HepG2 (cell line): ENCODE data around the gene COL4A6. TPM values are rescaled to one million over a fixed set of nuclear protein-coding genes. Genes with fewer than 3 reads are reported as not detected.

Experiments
- ATAC-seq: fragments of 200-7000 bp; cut with Tn5 transposase; 3 replicates; pipeline ENCODE4 v1.9.1; 2020; ENCODE audit warnings: mild to moderate bottlenecking, moderate library complexity
- BruUV-seq: library from RNA; stranded (reverse); fragments of 400-500 nt; replicated peaks from 2 replicates; lab custom pipeline; 2021; lab: Mats Ljungman, UMichigan
- CTCF ChIA-PET: fragments of 300-600 bp; formaldehyde crosslinking; extraction: SDS; loops from one replicate; lab custom pipeline; 2021; ENCODE audit warnings: low total read pairs, inconsistent platforms, low intra/inter-chr PET ratio; lab: Yijun Ruan, JAX
- POLR2A ChIA-PET: fragments of 350-600 bp; sonication (Branson Sonifier 250); formaldehyde crosslinking; loops from one replicate; lab custom pipeline; 2020; ENCODE audit warnings: antibody characterized with exemption, inconsistent platforms; lab: Yijun Ruan, JAX
- DNase-seq: peaks from one replicate; pipeline ENCODE4 v3.0.0-alpha.2; 2015; ENCODE audit warnings: low spot score
- FAIRE-seq: peaks from 3 replicates; lab custom pipeline; 2011; peaks lifted over from hg19 to GRCh38; lab: Jason Lieb, UNC
- H2AFZ ChIP-seq: one replicate; pipeline ENCODE4 v1.6.1; 2011; ENCODE audit warnings: low read length, inconsistent platforms
- H3K27ac ChIP-seq: fragments of 300-600 bp; 3 replicates; pipeline ENCODE4 v1.8.0; 2011; ENCODE audit warnings: mixed run types, mild to moderate bottlenecking, mixed read lengths, low read length, inconsistent platforms; ENCODE audit not compliant: insufficient read depth; ENCODE audit errors: extremely low read length
- H3K27me3 ChIP-seq, 2 experiments: fragments of 200-600 bp in 1 of 2; 2 replicates in 1 of 2; 3 replicates in 1 of 2; pipeline versions ENCODE4 v1.6.0 to v1.8.0; 2011; ENCODE audit warnings: low read length in 2 of 2, mild to moderate bottlenecking in 2 of 2, moderate library complexity in 2 of 2, inconsistent platforms in 1 of 2; ENCODE audit not compliant: insufficient read depth in 2 of 2, control insufficient read depth in 1 of 2
- H3K36me3 ChIP-seq, 2 experiments: fragments of 200-600 bp in 1 of 2; replicated peaks in 1 of 2; 2 replicates in 1 of 2; 3 replicates in 1 of 2; pipeline versions ENCODE4 v1.5.1 to v1.8.0; 2011; ENCODE audit warnings: low read length in 2 of 2, inconsistent platforms in 1 of 2; ENCODE audit not compliant: insufficient read depth in 2 of 2, control insufficient read depth in 1 of 2
- H3K4me1 ChIP-seq: 2 replicates; pipeline ENCODE4 v1.5.1; 2012; ENCODE audit warnings: low read length, inconsistent platforms; ENCODE audit not compliant: insufficient read depth
- H3K4me2 ChIP-seq: 2 replicates; pipeline ENCODE4 v1.6.0; 2011; ENCODE audit warnings: low read depth, low read length, inconsistent platforms
- H3K4me3 ChIP-seq, 3 experiments: fragments of 200-600 bp in 1 of 3; sonication (generic), shearing (Covaris generic) in 1 of 3; replicated peaks in 1 of 3; 2 replicates each; pipeline ENCODE4 v1.5.1; 2011 to 2016; ENCODE audit warnings: low read length in 3 of 3, inconsistent platforms in 2 of 3, low read depth in 2 of 3, mild to moderate bottlenecking in 2 of 3, control low read depth in 1 of 3, mixed read lengths in 1 of 3; ENCODE audit not compliant: insufficient read depth in 1 of 3
- H3K79me2 ChIP-seq: one replicate; pipeline ENCODE4 v1.6.1; 2011; ENCODE audit warnings: low read length, inconsistent platforms; ENCODE audit not compliant: insufficient read depth
- H3K9ac ChIP-seq: 2 replicates; pipeline ENCODE4 v1.6.0; 2011; ENCODE audit warnings: mild to moderate bottlenecking, low read depth, low read length, inconsistent platforms; ENCODE audit not compliant: insufficient read depth
- H3K9me3 ChIP-seq: 2 replicates; pipeline ENCODE4 v1.5.1; 2012; ENCODE audit warnings: mild to moderate bottlenecking, low read length
- H4K20me1 ChIP-seq: 2 replicates; pipeline ENCODE4 v1.6.0; 2011; ENCODE audit warnings: inconsistent platforms, mild to moderate bottlenecking, low read length, moderate library complexity; ENCODE audit not compliant: insufficient read depth
- KLF16 ChIP-seq, 2 experiments: sonication (generic) in 1 of 2; formaldehyde crosslinking in 1 of 2; IDR thresholded peaks; 2 replicates each; pipeline versions ENCODE4 v1.6.1 to v1.8.0; 2016 to 2023; ENCODE audit warnings: missing genetic modification reagents in 2 of 2, missing compliant biosample characterization in 1 of 2
- SNRNP70 ChIP-seq: fragments of 200-400 bp; formaldehyde crosslinking; IDR thresholded peaks from 2 replicates; pipeline ENCODE4 v1.6.1; 2017; ENCODE audit warnings: mild to moderate bottlenecking, low read depth, low read length, moderate library complexity
- ZNF788 ChIP-seq: sonication (generic); formaldehyde crosslinking; IDR thresholded peaks from 2 replicates; pipeline ENCODE4 v1.5.0; 2020; ENCODE audit warnings: mild to moderate bottlenecking, missing genetic modification reagents, borderline replicate concordance
- WGBS: methylation state at CpG from one replicate; pipeline ENCODE4 v1.1.6; 2017; ENCODE audit warnings: low lambda C conversion rate; 5-methylcytosine and 5-hydroxymethylcytosine counted together
- in situ Hi-C: cut with HindIII; loops from 2 replicates; pipeline ENCODE4 v1.10.0; 2017; ENCODE audit warnings: low pct_unique_long_range_greater_than_20kb; ENCODE audit not compliant: extremely low pct_ligation_motif_present
- intact Hi-C: fragments of 100-400 bp; cut with micrococcal nuclease; formaldehyde crosslinking; loops from one replicate; pipeline ENCODE4 v1.10.0; 2022; ENCODE audit not compliant: unreplicated experiment
- polyA plus RNA-seq, 8 experiments: library from polyadenylated mRNA; depleted of rRNA in 3 of 8; stranded (reverse) in 7 of 8; unstranded in 1 of 8; fragments of >200 nt; fragmentation: Illumina TruSeq in 4 of 8; extraction: Trizol in 4 of 8; gene quantifications; 2 replicates each; pipeline versions ENCODE4 v1.2.1 to v1.2.3, GENCODE V29; 2011 to 2016; ENCODE audit warnings: low read depth in 4 of 8, missing spikeins in 1 of 8, mixed read lengths in 1 of 8; ENCODE audit not compliant: insufficient read depth in 1 of 8
- total RNA-seq, 5 experiments: library from RNA; depleted of rRNA; stranded (reverse); fragments of >200 nt; fragmentation: Illumina TruSeq; extraction: Trizol; gene quantifications; 2 replicates each; pipeline ENCODE4 v1.2.3, GENCODE V29; 2016; ENCODE audit warnings: low read depth in 1 of 5
- TF ChIP-seq, protein P1 (sequence below): IDR thresholded peaks from 2 replicates; pipeline ENCODE4 v1.6.1; 2012; ENCODE audit warnings: low read depth, low read length, improper control_type of control experiment
- TF ChIP-seq, protein P2 (sequence below): sonication (generic); formaldehyde crosslinking; IDR thresholded peaks from 2 replicates; pipeline ENCODE4 v1.4.0; 2020; ENCODE audit warnings: mild to moderate bottlenecking, missing genetic modification reagents
- TF ChIP-seq, protein P3 (sequence below): sonication (generic); formaldehyde crosslinking; IDR thresholded peaks from 2 replicates; pipeline ENCODE4 v1.5.0; 2020; ENCODE audit warnings: mild to moderate bottlenecking, missing genetic modification reagents, moderate library complexity

COL4A6 gene
- total and polyA plus RNA-seq, 2 of the 13 experiments (the other 11 are each of a cell fraction or from before 2014, with no cell fraction given) = 4.5 to 8.2 TPM

DNA sequence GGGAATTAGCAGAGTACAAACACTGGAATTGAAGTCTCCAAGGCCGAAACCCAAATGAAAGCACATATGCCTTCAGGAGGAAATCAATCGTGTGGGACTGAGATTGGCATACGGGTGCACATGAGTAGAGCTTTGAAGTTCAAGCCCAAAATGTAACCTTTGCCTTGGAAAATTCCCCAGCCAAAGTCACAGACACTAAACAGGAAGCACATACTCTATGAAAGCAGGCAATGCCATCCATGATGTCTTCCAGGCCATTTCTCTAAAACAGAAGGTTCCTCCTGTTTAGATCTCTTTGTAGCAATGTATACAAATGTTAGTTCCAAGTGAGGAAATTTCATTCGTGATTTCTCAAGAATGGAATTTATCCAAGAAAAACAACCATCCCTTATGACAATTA, 162.5 kb downstream of the COL4A6 start:
- no TSS peak for BruUV-seq
- CTCF ChIA-PET = no interaction called here
- ATAC-seq = no peak

More for the DNA sequence above, 162.5 kb downstream of the COL4A6 start:
- no peaks in the 10 kb centered on the region for H3K36me3 ChIP-seq
- no peak overlapping the region for H3K4me3 ChIP-seq
- no peak overlapping the region for H3K27ac ChIP-seq
- H3K9ac ChIP-seq = no peak overlapping the region
- no peak overlapping the region for H2AFZ ChIP-seq
- intact Hi-C loops = no loop called here
- DNase-seq (no peak), FAIRE-seq (no peak)
- in situ Hi-C loops = no loop called here
- 88% methylated on average over 4 of the region's 4 CpGs for WGBS
- no peaks in the 10 kb centered on the region for H3K27me3 ChIP-seq
- H4K20me1 ChIP-seq = no peaks in the 10 kb centered on the region
- H3K4me1 ChIP-seq = peaks cover 1% of the 10 kb centered on the region
- POLR2A ChIA-PET = no interaction called here
- H3K9me3 ChIP-seq = no peaks in the 10 kb centered on the region
- no peak for TF ChIP-seq ZNF788
- TF ChIP-seq, protein P1, sequence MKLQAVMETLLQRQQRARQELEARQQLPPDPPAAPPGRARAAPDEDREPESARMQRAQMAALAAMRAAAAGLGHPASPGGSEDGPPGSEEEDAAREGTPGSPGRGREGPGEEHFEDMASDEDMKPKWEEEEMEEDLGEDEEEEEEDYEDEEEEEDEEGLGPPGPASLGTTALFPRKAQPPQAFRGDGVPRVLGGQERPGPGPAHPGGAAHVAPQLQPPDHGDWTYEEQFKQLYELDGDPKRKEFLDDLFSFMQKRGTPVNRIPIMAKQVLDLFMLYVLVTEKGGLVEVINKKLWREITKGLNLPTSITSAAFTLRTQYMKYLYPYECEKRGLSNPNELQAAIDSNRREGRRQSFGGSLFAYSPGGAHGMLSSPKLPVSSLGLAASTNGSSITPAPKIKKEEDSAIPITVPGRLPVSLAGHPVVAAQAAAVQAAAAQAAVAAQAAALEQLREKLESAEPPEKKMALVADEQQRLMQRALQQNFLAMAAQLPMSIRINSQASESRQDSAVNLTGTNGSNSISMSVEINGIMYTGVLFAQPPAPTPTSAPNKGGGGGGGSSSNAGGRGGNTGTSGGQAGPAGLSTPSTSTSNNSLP = no peak
- TF ChIP-seq, protein P2, sequence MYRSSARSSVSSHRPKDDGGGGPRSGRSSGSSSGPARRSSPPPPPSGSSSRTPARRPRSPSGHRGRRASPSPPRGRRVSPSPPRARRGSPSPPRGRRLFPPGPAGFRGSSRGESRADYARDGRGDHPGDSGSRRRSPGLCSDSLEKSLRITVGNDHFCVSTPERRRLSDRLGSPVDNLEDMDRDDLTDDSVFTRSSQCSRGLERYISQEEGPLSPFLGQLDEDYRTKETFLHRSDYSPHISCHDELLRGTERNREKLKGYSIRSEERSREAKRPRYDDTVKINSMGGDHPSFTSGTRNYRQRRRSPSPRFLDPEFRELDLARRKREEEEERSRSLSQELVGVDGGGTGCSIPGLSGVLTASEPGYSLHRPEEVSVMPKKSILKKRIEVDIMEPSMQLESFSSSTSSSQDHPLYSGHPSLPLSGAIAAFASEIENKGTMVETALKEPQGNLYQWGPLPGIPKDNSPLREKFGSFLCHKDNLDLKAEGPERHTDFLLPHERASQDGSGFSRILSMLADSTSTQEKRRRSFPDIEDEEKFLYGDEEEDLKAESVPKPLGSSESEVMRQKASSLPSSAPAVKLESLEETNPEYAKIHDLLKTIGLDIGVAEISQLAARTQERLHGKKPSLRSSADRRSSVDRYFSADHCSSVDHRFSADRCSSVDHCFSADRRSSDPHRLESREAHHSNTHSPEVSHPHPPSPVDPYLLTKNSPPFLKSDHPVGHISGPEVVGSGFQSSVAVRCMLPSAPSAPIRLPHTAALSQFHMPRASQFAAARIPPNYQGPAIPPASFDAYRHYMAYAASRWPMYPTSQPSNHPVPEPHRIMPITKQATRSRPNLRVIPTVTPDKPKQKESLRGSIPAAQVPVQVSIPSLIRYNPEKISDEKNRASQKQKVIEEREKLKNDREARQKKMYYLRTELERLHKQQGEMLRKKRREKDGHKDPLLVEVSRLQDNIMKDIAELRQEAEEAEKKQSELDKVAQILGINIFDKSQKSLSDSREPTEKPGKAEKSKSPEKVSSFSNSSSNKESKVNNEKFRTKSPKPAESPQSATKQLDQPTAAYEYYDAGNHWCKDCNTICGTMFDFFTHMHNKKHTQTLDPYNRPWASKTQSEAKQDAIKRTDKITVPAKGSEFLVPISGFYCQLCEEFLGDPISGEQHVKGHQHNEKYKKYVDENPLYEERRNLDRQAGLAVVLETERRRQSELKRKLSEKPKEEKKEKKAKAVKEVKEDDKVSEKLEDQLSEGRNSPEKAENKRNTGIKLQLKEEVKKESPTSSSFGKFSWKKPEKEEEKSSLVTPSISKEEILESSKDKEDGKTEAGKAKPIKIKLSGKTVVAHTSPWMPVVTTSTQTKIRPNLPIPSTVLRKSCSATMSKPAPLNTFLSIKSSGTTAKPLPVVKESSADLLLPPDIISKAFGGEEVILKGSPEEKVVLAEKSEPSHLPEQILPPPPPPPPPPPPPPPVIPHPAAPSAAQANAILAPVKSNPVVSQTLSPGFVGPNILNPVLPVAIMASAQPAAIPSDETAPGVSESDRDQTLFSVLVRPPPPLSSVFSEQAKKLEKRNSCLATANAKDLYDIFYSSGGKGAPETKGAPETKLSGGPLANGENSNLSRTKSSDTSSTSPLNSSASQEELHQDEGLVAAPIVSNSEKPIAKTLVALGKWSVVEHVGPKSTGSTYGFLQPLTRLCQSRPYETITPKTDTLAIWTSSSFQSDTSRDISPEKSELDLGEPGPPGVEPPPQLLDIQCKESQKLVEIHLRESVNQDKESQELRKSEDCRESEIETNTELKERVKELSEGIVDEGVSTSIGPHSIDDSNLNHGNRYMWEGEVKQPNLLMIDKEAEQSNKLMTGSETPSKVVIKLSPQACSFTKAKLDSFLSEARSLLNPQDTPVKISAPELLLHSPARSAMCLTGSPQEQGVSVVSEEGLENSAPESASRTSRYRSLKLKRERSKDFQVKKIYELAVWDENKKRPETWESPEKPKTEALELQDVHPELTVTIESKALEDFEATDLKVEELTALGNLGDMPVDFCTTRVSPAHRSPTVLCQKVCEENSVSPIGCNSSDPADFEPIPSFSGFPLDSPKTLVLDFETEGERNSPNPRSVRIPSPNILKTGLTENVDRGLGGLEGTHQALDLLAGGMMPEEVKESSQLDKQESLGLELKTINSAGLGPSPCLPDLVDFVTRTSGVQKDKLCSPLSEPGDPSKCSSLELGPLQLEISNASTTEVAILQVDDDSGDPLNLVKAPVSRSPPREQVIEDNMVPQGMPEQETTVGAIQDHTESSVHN (CRISPR knock-in tag) = no peak
- TF ChIP-seq KLF16 (CRISPR knock-in tag; IDR thresholded peaks at IDR 0.05) = no peak
- no peak for TF ChIP-seq SNRNP70
- TF ChIP-seq, protein P3, sequence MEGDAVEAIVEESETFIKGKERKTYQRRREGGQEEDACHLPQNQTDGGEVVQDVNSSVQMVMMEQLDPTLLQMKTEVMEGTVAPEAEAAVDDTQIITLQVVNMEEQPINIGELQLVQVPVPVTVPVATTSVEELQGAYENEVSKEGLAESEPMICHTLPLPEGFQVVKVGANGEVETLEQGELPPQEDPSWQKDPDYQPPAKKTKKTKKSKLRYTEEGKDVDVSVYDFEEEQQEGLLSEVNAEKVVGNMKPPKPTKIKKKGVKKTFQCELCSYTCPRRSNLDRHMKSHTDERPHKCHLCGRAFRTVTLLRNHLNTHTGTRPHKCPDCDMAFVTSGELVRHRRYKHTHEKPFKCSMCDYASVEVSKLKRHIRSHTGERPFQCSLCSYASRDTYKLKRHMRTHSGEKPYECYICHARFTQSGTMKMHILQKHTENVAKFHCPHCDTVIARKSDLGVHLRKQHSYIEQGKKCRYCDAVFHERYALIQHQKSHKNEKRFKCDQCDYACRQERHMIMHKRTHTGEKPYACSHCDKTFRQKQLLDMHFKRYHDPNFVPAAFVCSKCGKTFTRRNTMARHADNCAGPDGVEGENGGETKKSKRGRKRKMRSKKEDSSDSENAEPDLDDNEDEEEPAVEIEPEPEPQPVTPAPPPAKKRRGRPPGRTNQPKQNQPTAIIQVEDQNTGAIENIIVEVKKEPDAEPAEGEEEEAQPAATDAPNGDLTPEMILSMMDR (CRISPR knock-in tag) = no peak
- H3K4me2 ChIP-seq = no peak overlapping the region
- no peaks in the 10 kb centered on the region for H3K79me2 ChIP-seq
